ENCODE measurements around the gene ARL5C.

ARL5C gene

DNA sequence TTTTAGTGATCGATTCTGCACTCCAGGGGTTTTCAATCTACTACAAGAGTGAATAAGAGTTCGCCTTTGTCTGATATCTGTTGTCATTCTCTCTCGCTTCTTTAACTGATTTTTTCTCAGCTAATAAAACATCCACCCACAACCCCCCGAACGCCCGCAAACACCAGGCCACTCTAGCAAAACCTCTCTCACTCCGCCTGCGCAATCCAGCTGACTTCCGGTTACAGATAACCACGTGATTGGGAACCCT, 33.8 kb upstream of the ARL5C start:
- DNase-seq (ENCODE audit: low spot score): peak; percentile 94
- in situ Hi-C loops (cut with MboI; ENCODE audit: low sequenced_read_pairs, unreplicated experiment): no loop called here
- TF ChIP-seq, protein P1, sequence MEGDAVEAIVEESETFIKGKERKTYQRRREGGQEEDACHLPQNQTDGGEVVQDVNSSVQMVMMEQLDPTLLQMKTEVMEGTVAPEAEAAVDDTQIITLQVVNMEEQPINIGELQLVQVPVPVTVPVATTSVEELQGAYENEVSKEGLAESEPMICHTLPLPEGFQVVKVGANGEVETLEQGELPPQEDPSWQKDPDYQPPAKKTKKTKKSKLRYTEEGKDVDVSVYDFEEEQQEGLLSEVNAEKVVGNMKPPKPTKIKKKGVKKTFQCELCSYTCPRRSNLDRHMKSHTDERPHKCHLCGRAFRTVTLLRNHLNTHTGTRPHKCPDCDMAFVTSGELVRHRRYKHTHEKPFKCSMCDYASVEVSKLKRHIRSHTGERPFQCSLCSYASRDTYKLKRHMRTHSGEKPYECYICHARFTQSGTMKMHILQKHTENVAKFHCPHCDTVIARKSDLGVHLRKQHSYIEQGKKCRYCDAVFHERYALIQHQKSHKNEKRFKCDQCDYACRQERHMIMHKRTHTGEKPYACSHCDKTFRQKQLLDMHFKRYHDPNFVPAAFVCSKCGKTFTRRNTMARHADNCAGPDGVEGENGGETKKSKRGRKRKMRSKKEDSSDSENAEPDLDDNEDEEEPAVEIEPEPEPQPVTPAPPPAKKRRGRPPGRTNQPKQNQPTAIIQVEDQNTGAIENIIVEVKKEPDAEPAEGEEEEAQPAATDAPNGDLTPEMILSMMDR (IDR thresholded peaks at IDR 0.05; ENCODE audit: borderline replicate concordance, control extremely low read depth, extremely low read depth, insufficient read depth, missing control alignments): no peak

DNA sequence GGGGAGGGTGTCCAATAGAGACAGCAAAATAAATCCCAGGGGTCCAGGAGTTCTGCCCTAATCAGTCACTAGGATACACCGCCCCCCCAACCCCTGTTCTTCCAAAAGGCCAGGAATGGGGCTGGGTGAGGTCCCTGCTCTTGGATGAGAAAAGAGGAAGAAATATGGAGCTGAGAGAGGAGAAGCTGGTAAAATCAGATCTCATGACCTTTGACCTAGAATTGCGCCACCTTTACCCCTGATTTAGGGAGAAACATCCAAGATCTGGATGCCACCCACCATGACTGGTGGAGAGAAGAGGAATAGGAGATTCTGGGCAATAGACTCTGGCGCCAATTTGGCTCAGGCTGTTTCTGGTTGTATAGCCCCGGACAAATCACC, 32.2 kb upstream of the ARL5C start:
- TF ChIP-seq, protein P1 (IDR thresholded peaks at IDR 0.05; ENCODE audit: borderline replicate concordance, control extremely low read depth, extremely low read depth, insufficient read depth, missing control alignments): no peak
- no peak for DNase-seq (ENCODE audit: low spot score)
- in situ Hi-C loops (cut with MboI; ENCODE audit: low sequenced_read_pairs, unreplicated experiment): no loop called here

DNA sequence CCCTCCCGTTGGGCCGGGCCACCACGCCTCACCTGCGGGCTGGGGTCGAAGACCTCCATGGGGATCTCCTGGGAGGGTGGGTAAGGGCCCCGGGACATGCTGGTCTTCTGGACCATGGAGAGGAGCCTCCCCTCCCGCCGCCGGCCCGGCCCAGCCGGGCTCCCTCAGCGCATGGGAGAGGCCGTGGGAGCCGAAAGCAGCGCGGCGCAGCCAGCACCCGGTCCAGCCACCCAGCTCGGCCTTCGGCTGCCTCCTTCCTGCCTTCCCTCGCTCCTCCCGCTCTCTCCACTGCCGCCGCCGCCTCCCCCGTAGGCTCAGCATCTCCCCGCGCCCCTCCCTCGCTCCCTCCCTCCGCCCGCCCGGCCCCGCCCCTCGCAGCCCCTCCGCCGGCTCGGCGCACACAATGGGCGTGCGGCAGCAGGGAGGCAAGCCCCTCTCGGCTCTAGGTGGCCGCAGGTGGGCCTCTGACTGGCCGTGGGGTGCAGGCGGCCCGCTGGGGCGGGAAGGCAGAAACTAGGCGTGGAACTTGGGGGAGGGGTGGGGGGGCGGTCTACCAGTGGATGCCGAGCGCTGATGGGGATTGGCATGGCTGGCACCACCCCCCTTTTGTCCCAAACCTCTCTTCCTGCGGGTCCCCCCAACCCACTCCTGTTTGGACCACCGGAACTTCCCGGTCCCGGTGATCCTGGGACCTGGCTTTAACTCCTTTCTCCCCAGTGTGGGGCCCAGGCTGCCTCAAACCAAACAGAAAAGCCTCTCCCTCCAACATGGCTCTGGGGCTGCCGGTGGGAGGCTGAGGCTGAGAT, 31.6 kb upstream of the ARL5C start, which contains the start of gene CACNB1:
CACNB1 (minus strand) TSS at position 290 of the 806 bp plus-strand sequence; CDS start at position 116, 174 bp downstream.
- in situ Hi-C loops (cut with MboI; ENCODE audit: low sequenced_read_pairs, unreplicated experiment): no loop called here
- DNase-seq (ENCODE audit: low spot score): peak; percentile 92
- TF ChIP-seq, protein P1 (IDR thresholded peaks at IDR 0.05; ENCODE audit: borderline replicate concordance, control extremely low read depth, extremely low read depth, insufficient read depth, missing control alignments): no peak

DNA sequence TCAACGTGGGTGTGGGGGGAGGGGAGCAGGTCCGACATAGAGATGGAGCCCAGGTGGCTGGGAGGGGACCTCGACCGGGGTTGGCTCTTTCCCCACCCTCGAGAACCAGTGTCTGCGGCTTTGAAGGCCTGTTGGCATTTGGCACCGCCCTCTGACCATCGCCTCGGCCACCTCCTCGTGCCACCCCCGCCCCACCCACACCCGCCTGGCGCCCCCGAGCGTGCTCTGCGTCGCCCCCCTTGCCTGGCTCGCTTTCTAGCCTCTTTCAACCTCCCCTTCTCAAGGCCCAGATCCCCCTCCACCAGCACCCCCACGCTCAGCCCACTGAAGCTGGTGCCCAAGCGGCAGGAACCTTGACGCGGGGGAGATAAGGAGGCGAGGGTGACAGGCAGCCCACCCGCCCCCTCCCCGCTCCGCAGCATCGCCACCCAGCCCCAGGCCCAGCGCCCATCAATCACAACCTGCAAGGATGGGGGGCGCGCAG, 30.9 kb upstream of the ARL5C start:
- TF ChIP-seq, protein P1 (IDR thresholded peaks at IDR 0.05; ENCODE audit: borderline replicate concordance, control extremely low read depth, extremely low read depth, insufficient read depth, missing control alignments): no peak
- in situ Hi-C loops (cut with MboI; ENCODE audit: low sequenced_read_pairs, unreplicated experiment): no loop called here
- DNase-seq (ENCODE audit: low spot score): no peak

DNA sequence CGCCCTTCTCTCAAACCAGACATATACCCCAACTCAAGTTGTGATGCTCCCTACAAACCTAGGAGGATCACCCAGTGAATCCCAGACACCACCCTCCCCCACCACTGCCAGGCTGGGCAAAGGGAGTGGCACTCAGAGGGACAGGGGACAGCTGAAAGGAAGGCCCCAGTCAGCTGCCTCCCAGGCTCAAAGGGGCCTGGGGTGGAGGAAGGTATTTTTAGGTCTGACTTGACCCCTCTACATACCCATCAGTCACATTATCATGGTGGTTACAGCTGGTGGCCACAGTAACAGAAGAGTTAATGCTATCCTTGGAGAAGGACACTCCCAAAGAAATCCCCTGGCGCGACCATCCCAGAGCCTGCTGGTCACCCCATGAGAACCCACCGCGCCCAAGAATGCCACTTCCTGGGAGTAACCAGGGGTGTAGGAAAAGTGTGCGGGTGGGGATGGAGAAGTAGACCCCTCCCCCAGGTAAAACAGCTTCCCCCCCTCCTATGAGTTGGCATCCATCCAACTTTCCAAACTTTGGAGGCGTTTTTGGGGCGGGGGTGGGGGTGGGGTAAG, 30.4 kb upstream of the ARL5C start:
- TF ChIP-seq, protein P1 (IDR thresholded peaks at IDR 0.05; ENCODE audit: borderline replicate concordance, control extremely low read depth, extremely low read depth, insufficient read depth, missing control alignments): no peak
- in situ Hi-C loops (cut with MboI; ENCODE audit: low sequenced_read_pairs, unreplicated experiment): no loop called here
- no peak for DNase-seq (ENCODE audit: low spot score)

DNA sequence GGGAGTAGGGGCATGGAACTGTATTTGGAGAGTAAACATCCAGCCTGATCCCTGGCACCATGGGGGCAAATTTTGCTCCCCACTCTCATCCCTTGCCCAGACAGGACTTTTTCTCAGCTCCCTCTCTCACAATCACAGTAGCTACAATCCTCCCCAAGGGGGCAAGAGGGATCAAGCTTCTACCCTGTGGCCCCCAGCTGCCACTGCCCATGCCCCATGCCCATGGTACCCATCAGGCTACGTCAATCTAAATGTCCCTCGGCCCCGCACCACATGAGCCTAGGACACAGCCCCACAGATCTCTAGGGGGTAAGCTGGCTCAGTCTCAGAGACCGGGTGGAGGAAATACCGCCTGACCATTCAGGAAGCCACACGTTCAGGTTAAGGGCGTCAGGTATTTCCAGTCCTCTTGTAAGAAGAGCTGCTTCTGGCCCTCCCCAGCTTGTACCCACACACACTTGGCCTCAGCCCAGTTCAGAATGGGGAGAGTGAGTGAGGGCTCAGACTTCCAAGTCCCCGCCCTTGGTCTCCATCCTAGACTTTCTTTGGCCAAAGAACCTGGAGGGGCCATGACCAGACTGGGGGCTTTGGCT, 29.7 kb upstream of the ARL5C start:
- TF ChIP-seq, protein P1 (IDR thresholded peaks at IDR 0.05; ENCODE audit: borderline replicate concordance, control extremely low read depth, extremely low read depth, insufficient read depth, missing control alignments): no peak
- DNase-seq (ENCODE audit: low spot score): no peak
- in situ Hi-C loops (cut with MboI; ENCODE audit: low sequenced_read_pairs, unreplicated experiment): no loop called here
